GM19455 (cell line): ENCODE measurements around the gene DCLK3.

Source experiments
- ATAC-seq: cut with Tn5 transposase; IDR thresholded peaks from one replicate; pipeline ENCODE4 v1.9.1; 2021; ENCODE audit not compliant: unreplicated experiment

The DCLK3 gene

GRCh38 chr3:36765104-36765503 lies 751 bp upstream of the DCLK3 start:
- ATAC-seq: no peak

- ATAC-seq: no peak
These were observed 318 bp upstream of the DCLK3 start for GRCh38 chr3:36764704-36765038.

- no peak for ATAC-seq
These were observed 1.2 kb downstream of the DCLK3 start for GRCh38 chr3:36762918-36763849.

GRCh38 chr3:36761779-36762178 lies 2.6 kb downstream of the DCLK3 start:
- no peak for ATAC-seq

GRCh38 chr3:36756269-36756668 lies 8.1 kb downstream of the DCLK3 start:
- no peak for ATAC-seq

GRCh38 chr3:36751326-36751725 lies 13.0 kb downstream of the DCLK3 start:
- ATAC-seq: no peak

GRCh38 chr3:36750737-36751136 lies 13.6 kb downstream of the DCLK3 start:
- no peak for ATAC-seq

GRCh38 chr3:36744763-36745162 lies 19.6 kb downstream of the DCLK3 start:
- no peak for ATAC-seq

- ATAC-seq: no peak
These were observed 20.5 kb downstream of the DCLK3 start for GRCh38 chr3:36743826-36744225.

- ATAC-seq: no peak
These were observed 23.1 kb downstream of the DCLK3 start for GRCh38 chr3:36741285-36741684.

- ATAC-seq: no peak
These were observed 23.6 kb downstream of the DCLK3 start for GRCh38 chr3:36740787-36741186.

- ATAC-seq: no peak
These were observed 25.7 kb downstream of the DCLK3 start for GRCh38 chr3:36738702-36739101.

- no peak for ATAC-seq
These were observed 28.1 kb downstream of the DCLK3 start for GRCh38 chr3:36736301-36736700.

- ATAC-seq: no peak
These were observed 29.6 kb downstream of the DCLK3 start for GRCh38 chr3:36734742-36735141.

GRCh38 chr3:36733723-36734122 lies 30.6 kb downstream of the DCLK3 start:
- ATAC-seq: no peak

- ATAC-seq: no peak
These were observed 31.1 kb downstream of the DCLK3 start for GRCh38 chr3:36733162-36733696.

- ATAC-seq: no peak
These were observed 33.4 kb downstream of the DCLK3 start for GRCh38 chr3:36730966-36731365.

GRCh38 chr3:36729204-36730056 lies 34.9 kb downstream of the DCLK3 start:
- ATAC-seq: peak; percentile 57

GRCh38 chr3:36714343-36715086 lies 49.8 kb downstream of the DCLK3 start:
- no peak for ATAC-seq

- no peak for ATAC-seq
These were observed 50.4 kb downstream of the DCLK3 start for GRCh38 chr3:36713904-36714303.

- ATAC-seq: no peak
These were observed 53.7 kb downstream of the DCLK3 start for GRCh38 chr3:36710606-36711005.
